ENCODE measurements around the gene STARD8. TPM values are rescaled to one million over a fixed set of nuclear protein-coding genes. Genes with fewer than 3 reads are reported as not detected.

The STARD8 gene
- total RNA-seq, 1 donor from 2014 or later, result 9.3 TPM

- intact Hi-C loops (cut with micrococcal nuclease), result no loop called here
- Histone ChIP-seq H3K27me3 (ENCODE audit: low read depth) (no peaks in the 10 kb centered on the region), H3K9me3 (replicated peaks) (no peaks in the 10 kb centered on the region), H3K4me1 (no peaks in the 10 kb centered on the region), H3K36me3 (no peaks in the 10 kb centered on the region), H3K4me3 (no peak overlapping the region), H3K27ac (replicated peaks) (no peak overlapping the region)
- DNase-seq, result no peak
- TF ChIP-seq, protein P1, sequence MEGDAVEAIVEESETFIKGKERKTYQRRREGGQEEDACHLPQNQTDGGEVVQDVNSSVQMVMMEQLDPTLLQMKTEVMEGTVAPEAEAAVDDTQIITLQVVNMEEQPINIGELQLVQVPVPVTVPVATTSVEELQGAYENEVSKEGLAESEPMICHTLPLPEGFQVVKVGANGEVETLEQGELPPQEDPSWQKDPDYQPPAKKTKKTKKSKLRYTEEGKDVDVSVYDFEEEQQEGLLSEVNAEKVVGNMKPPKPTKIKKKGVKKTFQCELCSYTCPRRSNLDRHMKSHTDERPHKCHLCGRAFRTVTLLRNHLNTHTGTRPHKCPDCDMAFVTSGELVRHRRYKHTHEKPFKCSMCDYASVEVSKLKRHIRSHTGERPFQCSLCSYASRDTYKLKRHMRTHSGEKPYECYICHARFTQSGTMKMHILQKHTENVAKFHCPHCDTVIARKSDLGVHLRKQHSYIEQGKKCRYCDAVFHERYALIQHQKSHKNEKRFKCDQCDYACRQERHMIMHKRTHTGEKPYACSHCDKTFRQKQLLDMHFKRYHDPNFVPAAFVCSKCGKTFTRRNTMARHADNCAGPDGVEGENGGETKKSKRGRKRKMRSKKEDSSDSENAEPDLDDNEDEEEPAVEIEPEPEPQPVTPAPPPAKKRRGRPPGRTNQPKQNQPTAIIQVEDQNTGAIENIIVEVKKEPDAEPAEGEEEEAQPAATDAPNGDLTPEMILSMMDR (IDR thresholded peaks at IDR 0.05; ENCODE audit: borderline replicate concordance), result no peak
Observed at GRCh38 chrX:68757331-68757730, 109.9 kb downstream of the STARD8 start.

GRCh38 chrX:68757731-68758130 lies 110.3 kb downstream of the STARD8 start:
- Histone ChIP-seq H3K4me3 (no peak overlapping the region), H3K4me1 (no peaks in the 10 kb centered on the region), H3K27me3 (ENCODE audit: low read depth) (no peaks in the 10 kb centered on the region), H3K27ac (replicated peaks) (no peak overlapping the region), H3K9me3 (replicated peaks) (no peaks in the 10 kb centered on the region), H3K36me3 (no peaks in the 10 kb centered on the region)
- TF ChIP-seq, protein P1 (IDR thresholded peaks at IDR 0.05; ENCODE audit: borderline replicate concordance), result no peak
- intact Hi-C loops (cut with micrococcal nuclease), result no loop called here
- DNase-seq, result no peak

- Histone ChIP-seq H3K36me3 (no peaks in the 10 kb centered on the region), H3K9me3 (replicated peaks) (no peaks in the 10 kb centered on the region), H3K27me3 (ENCODE audit: low read depth) (no peaks in the 10 kb centered on the region), H3K4me3 (no peak overlapping the region), H3K27ac (replicated peaks) (no peak overlapping the region), H3K4me1 (no peaks in the 10 kb centered on the region)
- no peak for DNase-seq
- TF ChIP-seq, protein P1 (IDR thresholded peaks at IDR 0.05; ENCODE audit: borderline replicate concordance), result no peak
- intact Hi-C loops (cut with micrococcal nuclease), result no loop called here
Observed at GRCh38 chrX:68758671-68759070, 111.2 kb downstream of the STARD8 start.

DNA sequence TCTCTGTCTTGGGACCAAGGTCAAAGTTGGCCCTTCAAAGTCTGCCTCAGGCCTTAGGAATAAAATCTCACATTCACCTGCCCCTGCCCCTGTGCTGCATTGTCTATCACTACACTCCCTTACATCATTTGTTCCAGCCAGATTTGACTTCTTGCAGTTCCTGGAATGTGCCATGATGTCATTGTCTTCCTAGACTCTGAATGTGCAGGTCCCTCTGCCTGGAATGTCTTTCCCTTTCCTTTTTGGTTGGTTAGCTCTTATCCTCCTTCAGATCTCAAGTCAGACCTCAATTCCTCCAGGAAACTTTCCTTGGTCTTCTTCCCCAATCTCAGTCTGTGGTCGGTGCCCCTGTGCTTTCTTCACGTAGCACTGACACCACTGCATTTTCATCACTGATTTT lies 113.6 kb downstream of the STARD8 start:
- no peak overlapping the region for H3K4me3 ChIP-seq
- no peaks in the 10 kb centered on the region for H3K9me3 ChIP-seq (replicated peaks)
- no peak overlapping the region for H3K27ac ChIP-seq (replicated peaks)
- no peak for DNase-seq
- no peaks in the 10 kb centered on the region for H3K36me3 ChIP-seq
- H3K4me1 ChIP-seq, result no peaks in the 10 kb centered on the region
- TF ChIP-seq, protein P1 (IDR thresholded peaks at IDR 0.05; ENCODE audit: borderline replicate concordance), result no peak
- H3K27me3 ChIP-seq (ENCODE audit: low read depth), result no peaks in the 10 kb centered on the region
- intact Hi-C loops (cut with micrococcal nuclease), result no loop called here

DNA sequence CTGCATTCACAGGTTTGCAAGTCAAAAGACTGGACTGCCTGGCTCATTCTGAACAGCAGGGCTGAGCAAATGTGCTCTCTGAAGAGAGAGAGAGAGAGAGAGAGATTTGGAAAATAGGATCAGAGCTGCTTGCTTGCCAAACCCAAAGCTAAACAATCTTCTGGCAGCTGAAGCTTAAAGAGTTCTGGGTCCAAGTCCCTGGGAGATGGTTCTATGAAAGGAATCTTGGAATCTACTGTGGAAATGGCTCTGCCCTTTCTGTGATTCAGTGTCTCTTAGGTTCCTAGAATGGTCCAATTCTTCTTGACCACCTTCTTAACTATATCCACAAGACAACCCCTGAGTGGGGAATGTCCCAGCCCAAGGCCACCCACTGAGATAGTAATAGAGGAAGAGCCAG lies 115.3 kb downstream of the STARD8 start:
- no peak for DNase-seq
- intact Hi-C loops (cut with micrococcal nuclease), result no loop called here
- H3K9me3 ChIP-seq (replicated peaks), result no peaks in the 10 kb centered on the region
- no peak overlapping the region for H3K27ac ChIP-seq (replicated peaks)
- H3K36me3 ChIP-seq, result no peaks in the 10 kb centered on the region
- TF ChIP-seq, protein P1 (IDR thresholded peaks at IDR 0.05; ENCODE audit: borderline replicate concordance), result no peak
- no peaks in the 10 kb centered on the region for H3K27me3 ChIP-seq (ENCODE audit: low read depth)
- no peak overlapping the region for H3K4me3 ChIP-seq
- no peaks in the 10 kb centered on the region for H3K4me1 ChIP-seq

DNA sequence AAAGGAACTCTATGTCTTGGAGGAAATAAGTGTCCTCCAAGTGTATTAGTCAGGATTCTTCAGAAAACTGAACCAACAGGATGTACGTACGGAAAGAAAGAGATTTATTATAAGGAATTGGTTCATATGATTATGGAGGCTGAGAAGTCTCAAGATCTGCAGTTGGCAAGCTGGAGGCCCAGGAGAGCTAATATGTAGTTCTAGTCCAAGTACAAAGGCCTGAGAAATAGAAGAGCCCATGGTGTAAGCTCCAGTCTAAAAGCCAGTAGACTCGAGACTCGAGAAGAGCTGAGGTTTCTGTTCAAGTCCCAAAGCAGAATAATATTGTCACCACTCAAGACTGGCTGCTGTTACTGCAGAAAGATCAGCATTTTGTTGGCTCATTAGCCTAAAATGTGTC lies 116.0 kb downstream of the STARD8 start:
- Histone ChIP-seq H3K36me3 (no peaks in the 10 kb centered on the region), H3K4me3 (no peak overlapping the region), H3K4me1 (no peaks in the 10 kb centered on the region), H3K27me3 (ENCODE audit: low read depth) (no peaks in the 10 kb centered on the region), H3K9me3 (replicated peaks) (no peaks in the 10 kb centered on the region), H3K27ac (replicated peaks) (no peak overlapping the region)
- intact Hi-C loops (cut with micrococcal nuclease), result no loop called here
- TF ChIP-seq, protein P1 (IDR thresholded peaks at IDR 0.05; ENCODE audit: borderline replicate concordance), result no peak
- DNase-seq, result no peak
